Heart left ventricle (tissue), 13 donors: Measurements from ENCODE around the gene KRT15.

Experiments
- CTCF ChIP-seq, 12 donors: fragments of 200-600 bp; sonication (generic) in 4 of 12; IDR thresholded peaks; one replicate each; pipeline versions ENCODE4 v1.5.0 to v1.8.0; 2018 to 2022; ENCODE audit warnings: antibody characterized with exemption in 12 of 12, mild to moderate bottlenecking in 5 of 12
- POLR2A ChIP-seq, 2 donors: fragments of 450-650 bp; IDR thresholded peaks; one replicate each; pipeline ENCODE4 v1.6.1; 2017; ENCODE audit warnings: antibody characterized with exemption in 2 of 2, mild to moderate bottlenecking in 2 of 2, moderate library complexity in 2 of 2
- donor health status: ischemic (EF 13 %, LVEDD 7.1; RV severe dilation, severe dysfunction).
- donor health status: DM: no; HTN: yes; CAD: no.
- donor health status: DM: no; HTN: no; CAD: no.
- donor health status: ischemic (EF 25% LVEDD 6.9; RV normal size, moderate dysfunction).
- donor health status: ischemic (EF 25% LVEDD 5.7; RV mildly dilated, moderate dysfunction).
- donor health status: ischemic (EF 35%, LVEDD 5.7; RV mildly dilated, moderate dysfunction).
- donor health status: nonischemic (EF 11% LVEDD 7.7; RV severe dilation, severe dysfunction).
- donor health status: DM: yes; HTN: yes; CAD: no.
- donor health status: PGD.
- donor health status: ischemic (EF 29% LVEDD 5.4; RV normal size, mild dysfunction).
- donor health status: nonischemic (EF 23%, LVEDD 6.1; RV moderate dilation, normal function).

GRCh38 chr17:41516147-41516829, 2.4 kb downstream of the KRT15 start:
- no peak for TF ChIP-seq POLR2A (IDR thresholded peaks at IDR 0.05)
- TF ChIP-seq CTCF (IDR thresholded peaks at IDR 0.05) = no peak
